GM12875 (cell line): ENCODE measurements around the gene PARVB.
A peak's percentile ranks its signal among the peaks of the same experiment; 100 is the strongest.

Source experiments
- H3K4me3 ChIP-seq: one replicate; pipeline ENCODE4 v1.5.1; 2011; ENCODE audit warnings: low read depth, low read length, control low read depth
- CTCF ChIP-seq: IDR thresholded peaks from 2 replicates; pipeline ENCODE4 v1.5.1; 2011; ENCODE audit warnings: low read depth, mild to moderate bottlenecking, control low read depth, inconsistent platforms, low read length, moderate library complexity, borderline replicate concordance; ENCODE audit not compliant: insufficient read depth

Gene PARVB

GRCh38 chr22:44181912-44182587, 157.9 kb downstream of the PARVB start:
- H3K4me3 ChIP-seq = peak overlapping the region; percentile 87
- peak; percentile 26; the same call in 1 of the 2 replicates for TF ChIP-seq CTCF

- TF ChIP-seq CTCF = no peak
These were observed 158.6 kb downstream of the PARVB start for GRCh38 chr22:44182588-44183286.

GRCh38 chr22:44183287-44183588, 159.1 kb downstream of the PARVB start:
- H3K4me3 ChIP-seq = peak overlapping the region; percentile 87
- no peak for TF ChIP-seq CTCF

More at GRCh38 chr22:44182588-44183286, 158.6 kb downstream of the PARVB start:
- peak overlapping the region; percentile 87 for H3K4me3 ChIP-seq

GRCh38 chr22:44184006-44184405, 159.9 kb downstream of the PARVB start:
- no peak overlapping the region for H3K4me3 ChIP-seq
- no peak for TF ChIP-seq CTCF

GRCh38 chr22:44185237-44186120, 161.4 kb downstream of the PARVB start:
- H3K4me3 ChIP-seq = no peak overlapping the region
- no peak for TF ChIP-seq CTCF

GRCh38 chr22:44186121-44186510, 162.0 kb downstream of the PARVB start:
- TF ChIP-seq CTCF = no peak
- no peak overlapping the region for H3K4me3 ChIP-seq
